ENCODE data around the gene ZNF317. TPM values are rescaled to one million over a fixed set of nuclear protein-coding genes. Genes with fewer than 3 reads are reported as not detected.

ZNF317 gene
- total and polyA plus RNA-seq, 2 of the 4 experiments (the other 2 are of a cell fraction), result 13.0 to 17.6 TPM

DNA sequence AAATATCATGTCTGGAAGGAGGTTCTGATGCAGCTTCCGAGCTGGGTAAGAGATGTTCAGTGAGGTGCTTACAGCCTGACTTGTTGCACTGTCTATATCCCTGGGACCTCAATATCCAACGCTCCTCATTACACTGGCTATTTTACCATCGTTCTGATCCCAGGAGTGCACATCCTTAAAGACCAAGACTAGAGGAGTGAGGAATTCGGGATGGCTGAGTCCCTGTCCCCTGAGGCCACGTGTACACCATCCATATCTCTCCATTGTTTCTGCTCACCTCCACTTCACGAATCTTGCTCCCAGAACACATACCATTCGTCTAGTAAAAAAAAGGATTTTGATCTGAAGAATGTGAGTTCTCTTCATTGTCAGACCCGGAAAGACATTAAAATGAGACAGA is 32.8 kb upstream of the ZNF317 start, which contains the start of gene OR7G2:
Gene OR7G2 (minus strand): TSS at position 101 of the 400 bp plus-strand sequence. CDS start 4,232 bp downstream, outside the sequence.
- TF ChIP-seq POLR2A (IDR thresholded peaks at IDR 0.05; ENCODE audit: low read depth, low read length) (no peak), NFE2L2 (IDR thresholded peaks at IDR 0.05; ENCODE audit: low read depth, low read length) (no peak), CEBPB (IDR thresholded peaks at IDR 0.05; ENCODE audit: low read depth, low read length) (no peak), BHLHE40 (IDR thresholded peaks at IDR 0.05; ENCODE audit: low read depth, low read length) (no peak)
- TF ChIP-seq, protein P1, sequence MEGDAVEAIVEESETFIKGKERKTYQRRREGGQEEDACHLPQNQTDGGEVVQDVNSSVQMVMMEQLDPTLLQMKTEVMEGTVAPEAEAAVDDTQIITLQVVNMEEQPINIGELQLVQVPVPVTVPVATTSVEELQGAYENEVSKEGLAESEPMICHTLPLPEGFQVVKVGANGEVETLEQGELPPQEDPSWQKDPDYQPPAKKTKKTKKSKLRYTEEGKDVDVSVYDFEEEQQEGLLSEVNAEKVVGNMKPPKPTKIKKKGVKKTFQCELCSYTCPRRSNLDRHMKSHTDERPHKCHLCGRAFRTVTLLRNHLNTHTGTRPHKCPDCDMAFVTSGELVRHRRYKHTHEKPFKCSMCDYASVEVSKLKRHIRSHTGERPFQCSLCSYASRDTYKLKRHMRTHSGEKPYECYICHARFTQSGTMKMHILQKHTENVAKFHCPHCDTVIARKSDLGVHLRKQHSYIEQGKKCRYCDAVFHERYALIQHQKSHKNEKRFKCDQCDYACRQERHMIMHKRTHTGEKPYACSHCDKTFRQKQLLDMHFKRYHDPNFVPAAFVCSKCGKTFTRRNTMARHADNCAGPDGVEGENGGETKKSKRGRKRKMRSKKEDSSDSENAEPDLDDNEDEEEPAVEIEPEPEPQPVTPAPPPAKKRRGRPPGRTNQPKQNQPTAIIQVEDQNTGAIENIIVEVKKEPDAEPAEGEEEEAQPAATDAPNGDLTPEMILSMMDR (conservative IDR thresholded peaks at IDR 0.05; ENCODE audit: low read depth, low read length), result no peak
- TF ChIP-seq, protein P2, sequence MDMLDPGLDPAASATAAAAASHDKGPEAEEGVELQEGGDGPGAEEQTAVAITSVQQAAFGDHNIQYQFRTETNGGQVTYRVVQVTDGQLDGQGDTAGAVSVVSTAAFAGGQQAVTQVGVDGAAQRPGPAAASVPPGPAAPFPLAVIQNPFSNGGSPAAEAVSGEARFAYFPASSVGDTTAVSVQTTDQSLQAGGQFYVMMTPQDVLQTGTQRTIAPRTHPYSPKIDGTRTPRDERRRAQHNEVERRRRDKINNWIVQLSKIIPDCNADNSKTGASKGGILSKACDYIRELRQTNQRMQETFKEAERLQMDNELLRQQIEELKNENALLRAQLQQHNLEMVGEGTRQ (IDR thresholded peaks at IDR 0.05; ENCODE audit: low read depth, low read length), result no peak
- no CpG with 5 or more reads among the region's 8 CpGs for WGBS, 2 experiments (ENCODE audit: extremely low coverage in 2 of 2, insufficient read length in 1 of 2)
- ChIA-PET CTCF (interaction anchor here (0.7 kb wide), 1 partner anchor 465 kb away, joined by 4 read pairs; no protein-coding TSS in a partner anchor), POLR2A (ENCODE audit: unreplicated experiment) (no interaction called here)
- Histone ChIP-seq H3K18ac (ENCODE audit: low read depth, low read length) (no peak within 1 kb of the TSS), H3K4me3 (ENCODE audit: insufficient read depth, low read depth, low read length) (no peak within 1 kb of the TSS), H3K4me2 (ENCODE audit: low read depth, low read length) (no peak within 1 kb of the TSS), H2AK9ac (replicated peaks; ENCODE audit: low read depth, low read length, poor library complexity) (no peak within 1 kb of the TSS), H2AK5ac (ENCODE audit: low read depth, low read length) (no peak within 1 kb of the TSS), H3K4ac (ENCODE audit: low read depth, low read length) (no peak within 1 kb of the TSS), H2AFZ (replicated peaks; ENCODE audit: low read length, poor library complexity) (no peak within 1 kb of the TSS), H4K91ac (ENCODE audit: insufficient read depth, low read depth, low read length) (no peak within 1 kb of the TSS), H2BK5ac (ENCODE audit: low read depth, low read length, poor library complexity, severe bottlenecking) (no peak within 1 kb of the TSS), H3K9me3 (ENCODE audit: control insufficient read depth, insufficient read depth, low read length) (peaks cover 14% of the 10 kb centered on the region), H3K14ac (replicated peaks; ENCODE audit: low read depth, low read length) (no peak within 1 kb of the TSS), H3K9ac (ENCODE audit: low read depth, low read length) (no peak within 1 kb of the TSS), H3K9me1 (ENCODE audit: insufficient read depth, low read length) (no peaks in the 10 kb centered on the region), H3K27me3 (ENCODE audit: control insufficient read depth, insufficient read depth, low read length) (no peaks in the 10 kb centered on the region), H4K5ac (ENCODE audit: low read depth, low read length) (no peak within 1 kb of the TSS), H2BK15ac (ENCODE audit: low read depth, low read length) (no peak within 1 kb of the TSS), H3K23ac (ENCODE audit: low read depth, low read length) (no peak within 1 kb of the TSS), H4K20me1 (ENCODE audit: insufficient read depth, low read length) (no peaks in the 10 kb centered on the region), H4K8ac (ENCODE audit: low read depth in 2 of 2, low read length in 2 of 2) (no peak within 1 kb of the TSS), H3K36me3 (ENCODE audit: control insufficient read depth, insufficient read depth, low read length) (no peaks in the 10 kb centered on the region), H3K4me1 (ENCODE audit: control insufficient read depth, insufficient read depth, low read length) (no peaks in the 10 kb centered on the region), H3K79me1 (ENCODE audit: low read depth in 1 of 2, low read length in 2 of 2) (no peaks in the 10 kb centered on the region), H2BK120ac (ENCODE audit: low read depth, low read length) (no peak within 1 kb of the TSS), H2BK20ac (ENCODE audit: low read depth, low read length) (no peak within 1 kb of the TSS), H3K27ac (ENCODE audit: insufficient read depth, low read length) (no peak within 1 kb of the TSS), H3K56ac (ENCODE audit: extremely low read depth, insufficient read depth, low read length) (no peak within 1 kb of the TSS)
- BruUV-seq (replicated peaks), result no TSS peak
- no peak for ATAC-seq (ENCODE audit: low read depth)
- intact Hi-C loops (cut with micrococcal nuclease), result no loop called here
- dilution Hi-C loops (cut with HindIII; ENCODE audit: low sequenced_read_pairs, unreplicated experiment), result no loop called here
- DNase-seq, result no peak
- in situ Hi-C loops (cut with MboI; ENCODE audit: low sequenced_read_pairs), result no loop called here
